HEK293 (cell line): ENCODE results near the gene METTL23.

ENCODE experiments used
- CTCF ChIP-seq: fragments of 450-650 bp; formaldehyde crosslinking; IDR thresholded peaks from 2 replicates; pipeline ENCODE4 v1.5.1; 2016; ENCODE audit warnings: missing biosample characterization, missing genetic modification characterization
- OSR2 ChIP-seq: fragments of 450-650 bp; formaldehyde crosslinking; IDR thresholded peaks from 2 replicates; pipeline ENCODE4 v1.5.1; 2016; ENCODE audit warnings: missing biosample characterization, missing genetic modification characterization

- TF ChIP-seq OSR2 (no peak), CTCF (tag by site-specific recombination) (no peak)
These were observed 26.4 kb upstream of the METTL23 start for GRCh38 chr17:76700270-76700616.
